T-helper 1 cell treated with Interleukin-12 subunit alpha and Interleukin-12 subunit beta and Interleukin-4 antibody, amounts not matched to agents 30 ng/mL and 1 ng/mL, for 36 hours (primary cell): ENCODE measurements around the gene SDHA. TPM values are rescaled to one million over a fixed set of nuclear protein-coding genes. Genes with fewer than 3 reads are reported as not detected.
"Not testable (repeated sequence)": the region's sequence is repeated elsewhere in the genome, so short reads cannot be mapped to it uniquely, and the experiment has no call there.

Source experiments
- intact Hi-C: fragments of 100-400 bp; cut with micrococcal nuclease; formaldehyde crosslinking; loops from one replicate; pipeline ENCODE4 v1.15.1; 2024
- total RNA-seq: library from RNA; stranded (reverse); gene quantifications from 2 replicates; pipeline ENCODE4 v1.2.3, GENCODE V29; 2022

The SDHA gene
- total RNA-seq, 1 donor from 2014 or later = 144 TPM

DNA sequence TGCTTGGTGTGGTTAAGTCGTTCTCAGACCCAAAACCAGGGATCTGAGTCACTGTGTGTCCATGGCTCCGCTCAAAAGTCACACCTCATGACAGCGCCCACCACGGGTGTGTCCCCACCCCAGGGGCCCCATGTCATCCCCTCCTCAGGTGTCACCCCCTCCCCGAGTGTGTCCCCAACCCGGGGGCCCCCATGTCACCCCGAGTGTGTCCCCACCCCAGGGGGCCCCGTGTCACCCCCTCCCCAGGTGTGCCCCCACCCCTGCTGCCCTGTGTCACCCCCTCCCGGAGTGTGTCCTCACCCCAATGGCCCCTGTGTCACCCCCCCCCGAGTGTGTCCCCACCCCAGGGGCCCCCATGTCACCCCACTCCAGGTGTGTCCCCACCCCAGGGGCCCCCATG lies 21.8 kb upstream of the SDHA start:
- intact Hi-C loops = no loop called here

DNA sequence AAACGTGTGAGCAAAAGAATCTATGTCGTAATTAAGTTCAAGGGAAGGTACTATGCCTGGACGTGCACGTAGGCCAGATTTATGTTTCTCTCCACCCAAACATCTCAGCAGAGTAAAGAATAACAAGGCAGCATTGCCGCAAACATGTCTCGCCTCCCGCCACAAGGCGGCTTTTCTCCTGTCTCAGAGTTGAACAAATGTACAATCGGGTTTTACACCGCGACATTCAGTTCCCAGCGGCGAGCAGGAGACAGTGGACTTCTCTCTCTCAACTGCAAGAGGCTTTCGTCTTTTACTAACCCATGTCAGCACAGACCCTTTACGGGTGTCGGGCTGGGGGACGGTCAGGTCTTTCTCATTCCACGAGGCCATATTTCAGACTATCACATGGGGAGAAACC lies 21.1 kb upstream of the SDHA start:
- intact Hi-C loops = not testable (repeated sequence)

DNA sequence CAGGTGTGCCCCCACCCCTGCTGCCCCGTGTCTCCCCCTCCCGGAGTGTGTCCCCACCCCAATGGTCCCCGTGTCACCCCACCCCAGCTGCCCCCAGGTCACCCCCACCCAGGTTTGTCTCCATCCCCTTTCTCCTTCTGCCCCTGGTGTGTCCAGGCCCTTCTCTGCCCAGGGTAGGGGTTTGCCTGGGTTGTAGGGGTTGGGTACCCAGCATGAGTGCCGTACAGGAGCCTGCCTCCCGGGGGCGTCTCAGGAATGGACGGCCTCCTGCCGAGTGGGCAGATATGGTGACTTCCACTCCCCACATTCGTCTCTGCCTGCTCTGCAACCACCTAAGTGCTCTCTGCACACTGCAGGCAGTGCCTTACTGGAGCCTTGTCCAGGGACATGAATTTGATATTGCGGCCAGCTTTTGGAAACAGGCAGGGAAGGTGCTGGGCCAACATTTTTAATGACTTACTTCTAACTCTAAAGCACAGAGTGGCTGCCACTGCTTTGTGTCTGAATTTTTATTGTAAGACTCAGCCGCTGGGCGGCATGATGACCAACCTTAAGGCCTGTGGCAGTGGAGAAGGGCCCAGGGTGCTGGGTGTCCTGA lies 20.1 kb upstream of the SDHA start:
- intact Hi-C loops = no loop called here

- intact Hi-C loops = no loop called here
These were observed 19.5 kb upstream of the SDHA start for GRCh38 chr5:198516-199196.

- intact Hi-C loops = no loop called here
These were observed 18.7 kb upstream of the SDHA start for GRCh38 chr5:199197-199949.

DNA sequence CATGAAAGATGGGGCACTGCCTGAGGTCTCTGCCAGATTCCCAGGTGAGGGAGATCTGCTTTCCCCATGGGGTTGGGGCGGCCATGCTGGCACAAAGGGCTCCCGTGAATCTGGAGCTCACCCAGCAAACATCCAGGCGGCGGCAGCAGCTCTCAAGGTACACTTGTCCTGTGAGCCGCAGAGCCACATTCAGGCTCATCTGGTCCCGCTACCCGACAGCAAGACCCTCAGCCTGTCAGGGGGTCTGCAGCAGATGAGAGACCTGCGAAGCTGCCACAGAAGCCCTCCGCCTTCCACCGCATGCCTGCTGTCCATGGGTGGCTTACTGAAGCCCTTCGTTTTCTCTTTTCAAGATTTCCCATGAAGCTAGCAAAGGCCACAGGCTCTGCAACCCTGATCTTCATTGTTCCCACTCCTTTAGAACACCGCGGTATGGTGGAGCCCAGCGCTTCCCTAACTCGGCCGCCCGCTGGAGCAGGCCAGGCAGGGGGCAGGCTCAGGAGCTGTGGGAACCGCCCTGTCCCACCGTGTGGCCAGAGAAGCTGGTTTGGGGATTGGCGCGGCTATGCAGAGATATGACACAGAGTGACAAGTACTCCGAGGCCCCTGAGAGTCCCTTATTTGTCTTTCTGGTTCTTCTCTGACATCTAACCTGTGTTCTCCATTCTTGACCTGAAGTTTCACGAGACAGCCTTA lies 18.0 kb upstream of the SDHA start:
- intact Hi-C loops = no loop called here

DNA sequence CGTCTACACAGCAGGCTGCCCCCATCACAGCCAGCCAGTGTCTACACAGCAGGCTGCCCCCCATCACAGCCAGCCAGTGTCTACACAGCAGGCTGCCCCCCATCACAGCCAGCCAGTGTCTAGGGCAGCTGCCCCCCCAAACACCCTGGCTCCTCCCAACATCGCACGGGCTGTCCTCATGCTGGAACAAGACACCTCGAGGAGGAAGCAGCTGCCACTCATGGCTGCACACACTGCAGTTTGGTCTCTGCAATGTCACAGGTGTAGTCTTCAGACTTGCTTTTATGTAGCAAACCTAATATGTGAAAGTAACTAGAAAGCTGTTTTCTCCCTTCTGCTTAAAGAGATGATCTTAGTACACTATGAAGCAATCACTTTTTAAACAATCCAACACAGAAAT lies 17.1 kb upstream of the SDHA start:
- intact Hi-C loops = no loop called here

GRCh38 chr5:201672-202071 lies 16.4 kb upstream of the SDHA start:
- intact Hi-C loops = no loop called here

DNA sequence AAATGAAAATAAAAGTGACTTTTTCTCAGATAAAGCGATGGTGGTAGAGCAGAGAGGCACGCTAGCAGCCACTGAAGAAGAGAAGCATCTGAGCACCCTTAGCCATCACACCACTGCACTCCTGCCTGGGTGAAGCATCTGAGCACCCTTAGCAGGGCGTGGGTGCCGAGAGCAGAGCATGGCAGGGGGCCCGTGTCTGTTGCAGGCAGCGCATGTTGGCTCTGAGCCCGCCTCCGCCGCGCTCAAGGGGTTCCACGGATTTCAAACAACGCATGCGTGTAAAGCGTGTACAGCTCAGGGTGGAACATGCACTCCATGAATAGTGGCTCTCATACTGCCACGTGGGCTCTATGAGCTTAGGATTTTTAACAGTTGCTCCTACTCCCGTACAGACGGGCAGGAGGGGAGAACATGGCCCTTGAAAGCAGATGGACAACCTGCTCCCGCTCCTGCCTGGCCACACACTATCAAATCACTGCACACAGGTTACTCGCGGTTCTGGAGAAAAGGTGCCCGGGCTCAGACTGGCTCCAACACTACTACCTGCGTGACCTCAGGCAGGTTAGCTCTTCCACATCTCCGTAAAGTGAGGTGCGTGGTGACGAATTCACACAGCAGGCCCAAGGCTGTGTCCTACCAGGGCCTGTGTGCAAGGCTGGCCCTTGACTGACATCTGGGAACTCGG lies 14.7 kb upstream of the SDHA start:
- intact Hi-C loops = no loop called here

GRCh38 chr5:204001-204400 lies 14.1 kb upstream of the SDHA start:
- intact Hi-C loops = no loop called here

- intact Hi-C loops = no loop called here
These were observed 13.7 kb upstream of the SDHA start for GRCh38 chr5:204462-204861.

DNA sequence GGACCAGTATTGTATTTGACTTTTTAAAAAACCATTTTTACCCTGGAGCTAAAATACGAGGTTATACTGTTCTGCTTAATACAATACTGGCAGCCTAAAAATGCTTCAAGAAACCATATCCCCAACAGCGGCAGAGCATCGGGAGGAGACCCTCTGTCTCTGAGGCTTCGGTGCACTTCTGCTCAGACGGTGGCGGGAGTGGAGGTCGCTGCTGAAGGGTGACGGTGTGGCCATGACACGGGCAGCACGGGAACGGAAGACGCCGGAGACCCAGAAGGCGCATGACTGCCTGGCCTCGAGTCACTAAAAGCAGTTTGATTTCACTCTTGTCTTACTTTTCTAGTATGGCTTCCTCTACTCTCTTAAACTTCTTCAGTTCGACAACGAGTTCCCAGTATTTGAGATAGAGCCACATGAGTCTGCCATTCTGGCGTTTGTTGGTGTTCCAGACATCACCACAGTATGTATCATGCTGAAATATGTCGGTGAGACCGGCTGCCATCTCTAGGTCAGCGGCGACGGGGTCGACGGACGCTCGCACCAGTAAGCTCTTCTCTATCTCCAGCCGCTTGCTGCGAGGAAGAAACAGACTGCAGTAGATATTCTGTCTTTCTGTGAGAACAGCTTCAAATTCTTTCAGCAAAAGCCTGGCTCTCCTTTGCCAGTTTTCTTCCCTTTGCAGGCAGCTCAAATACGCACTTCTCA lies 13.0 kb upstream of the SDHA start:
- intact Hi-C loops = no loop called here

DNA sequence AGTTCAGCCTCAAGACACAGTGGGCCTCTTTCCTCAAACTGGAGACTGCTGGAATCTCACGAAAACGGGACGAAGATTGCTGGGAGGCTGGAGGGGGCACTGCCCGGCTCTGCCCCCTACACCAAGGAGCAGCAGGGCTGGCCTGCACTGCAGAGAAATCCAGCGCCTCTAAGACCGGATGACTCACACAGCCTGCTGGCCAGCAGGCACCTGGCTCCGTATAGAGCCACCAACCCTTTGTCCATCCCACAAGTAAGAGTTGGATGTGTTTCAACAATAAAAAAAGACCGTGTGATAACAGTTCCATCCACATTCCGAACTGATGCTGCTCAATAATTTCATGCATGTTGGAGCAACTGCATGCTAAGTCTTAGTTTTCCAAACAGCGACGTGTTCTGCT lies 11.7 kb upstream of the SDHA start:
- intact Hi-C loops = no loop called here

- intact Hi-C loops = no loop called here
These were observed 11.1 kb upstream of the SDHA start for GRCh38 chr5:206927-207536.

DNA sequence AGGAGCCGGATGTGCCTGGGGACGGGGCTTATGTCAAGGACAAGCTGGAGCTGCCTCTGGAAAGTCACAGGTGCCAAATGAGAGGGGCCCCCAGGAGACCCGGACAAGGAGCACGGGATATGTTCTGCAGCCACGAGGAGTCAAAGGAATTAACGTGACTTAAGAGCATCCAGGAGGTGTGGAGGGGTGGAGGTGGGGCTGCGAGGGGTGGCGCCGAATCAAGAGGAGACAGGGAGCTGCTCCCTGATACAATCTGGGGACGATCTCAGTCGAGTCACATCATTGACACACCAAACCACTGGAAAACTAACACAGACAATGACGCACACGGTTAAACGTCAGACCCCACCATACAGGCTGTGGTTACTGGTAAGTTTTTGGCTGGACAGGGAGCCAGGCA lies 10.5 kb upstream of the SDHA start:
- intact Hi-C loops = no loop called here

- intact Hi-C loops = no loop called here
These were observed 9.5 kb upstream of the SDHA start for GRCh38 chr5:208449-209114.

DNA sequence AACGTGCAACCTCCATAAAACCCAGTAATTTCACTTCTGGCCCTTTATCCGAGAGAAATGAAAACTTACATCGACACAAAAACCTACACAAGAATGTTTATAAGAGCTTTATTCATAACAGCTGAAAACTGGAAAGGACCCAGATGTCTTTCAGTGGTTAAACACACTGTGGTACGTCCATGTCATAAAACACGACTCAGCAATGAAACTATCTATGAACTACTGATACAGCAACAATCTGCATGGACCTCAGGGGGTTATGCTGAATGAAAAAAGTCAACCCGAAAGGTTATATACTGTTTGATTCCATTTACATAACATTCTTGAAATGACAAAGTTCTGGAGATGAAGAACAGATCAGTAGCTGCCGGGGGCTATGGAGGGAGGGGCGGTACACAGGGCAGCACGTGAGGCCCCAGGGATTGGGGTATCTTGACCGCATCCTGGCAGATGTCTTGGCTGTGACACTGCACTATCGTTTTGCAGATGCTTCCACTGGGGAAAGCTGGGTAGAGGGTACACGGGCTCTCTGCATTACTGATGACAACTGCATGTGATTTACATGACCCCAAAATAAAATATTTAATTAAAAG lies 4.2 kb upstream of the SDHA start:
- intact Hi-C loops = no loop called here

GRCh38 chr5:215256-215655 lies 2.9 kb upstream of the SDHA start:
- intact Hi-C loops = loop anchor here (5.0 kb wide), 2 partner anchors 117 to 242 kb away; no protein-coding TSS in a partner anchor

DNA sequence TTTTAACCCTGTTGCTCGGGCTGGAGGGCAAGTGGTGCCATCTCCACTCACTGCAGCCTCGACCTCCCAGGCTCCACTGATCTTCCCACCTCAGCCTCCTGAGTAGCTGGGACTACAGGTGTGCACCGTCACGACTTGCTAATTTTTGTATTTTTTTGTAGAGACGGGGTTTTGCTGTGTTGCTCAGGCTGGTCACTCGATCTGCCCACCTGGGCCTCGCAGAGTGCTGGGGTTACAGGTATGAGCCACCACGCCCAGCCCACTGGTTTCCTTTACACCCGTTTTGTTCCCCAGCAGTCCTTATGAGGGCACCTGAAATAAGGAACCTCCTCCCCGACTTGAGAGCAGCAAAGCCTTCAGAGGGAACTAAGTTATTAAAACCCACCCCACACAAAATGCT lies 2.0 kb upstream of the SDHA start:
- intact Hi-C loops = loop anchor here (5.0 kb wide), 2 partner anchors 116 to 241 kb away; no protein-coding TSS in a partner anchor
